Subcutaneous adipose tissue (tissue), 4 donors: Measurements from ENCODE around the gene SAG. TPM values are rescaled to one million over a fixed set of nuclear protein-coding genes. Genes with fewer than 3 reads are reported as not detected.

Source experiments
- total RNA-seq, 4 donors: library from RNA; depleted of rRNA; stranded (reverse); fragments of >200 nt; gene quantifications; one replicate each; pipeline ENCODE4 v1.1.0, GENCODE V29; 2016
- TF ChIP-seq, protein P1 (sequence below): fragments of 450-650 bp; IDR thresholded peaks from one replicate; pipeline ENCODE4 v1.5.1; 2016; ENCODE audit warnings: low read depth, mild to moderate bottlenecking, control low read depth, antibody characterized with exemption, moderate library complexity

Gene SAG
- total RNA-seq, 4 donors from 2014 or later = not detected

DNA sequence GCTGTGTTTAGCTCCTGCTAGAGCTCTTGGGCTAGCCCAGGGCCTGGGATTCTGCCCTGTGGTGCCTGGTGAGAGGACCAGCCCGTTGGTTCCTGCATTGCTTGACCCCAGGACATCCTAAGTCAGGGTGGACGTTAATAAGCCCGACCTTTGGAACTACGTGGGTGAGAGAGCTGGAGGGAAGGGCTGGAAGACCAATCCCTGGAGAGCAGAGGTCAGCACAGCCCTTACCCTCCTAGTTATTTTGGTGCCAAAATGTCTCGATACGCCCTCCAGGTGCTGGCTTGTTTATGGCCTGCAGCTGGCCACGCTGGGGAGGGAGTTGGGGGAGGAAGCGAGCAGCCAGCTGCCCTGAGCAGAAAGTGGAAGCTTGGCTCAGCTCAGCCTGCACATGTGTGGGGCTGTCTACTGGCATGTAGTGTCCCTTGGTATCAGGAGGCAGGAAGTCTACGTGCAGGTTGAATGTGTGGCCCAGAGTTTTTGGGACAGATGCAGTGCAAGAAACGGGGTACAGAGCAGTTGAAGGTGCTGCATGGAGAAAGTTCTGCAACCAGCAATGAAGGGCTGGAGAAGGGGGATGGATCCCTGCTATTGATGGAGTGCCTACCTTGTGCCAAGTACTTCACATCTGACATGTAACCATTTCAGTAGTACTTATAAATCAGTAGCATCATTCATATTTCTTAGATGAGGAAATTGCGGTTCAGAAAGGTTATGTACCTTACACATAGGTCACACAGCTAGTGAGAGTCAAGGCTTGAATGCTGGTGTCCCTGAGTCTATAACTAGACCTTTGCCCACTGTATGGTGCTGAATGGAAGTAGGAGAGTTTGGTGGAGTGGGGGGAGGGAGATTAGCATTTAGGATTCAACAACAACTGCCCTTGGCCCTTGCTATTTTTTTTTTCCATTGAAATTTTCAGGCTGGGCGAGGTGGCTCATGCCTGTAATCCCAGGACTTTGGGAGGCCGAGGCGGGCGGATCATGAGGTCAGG, 41.7 kb downstream of the SAG start:
- TF ChIP-seq, protein P1, sequence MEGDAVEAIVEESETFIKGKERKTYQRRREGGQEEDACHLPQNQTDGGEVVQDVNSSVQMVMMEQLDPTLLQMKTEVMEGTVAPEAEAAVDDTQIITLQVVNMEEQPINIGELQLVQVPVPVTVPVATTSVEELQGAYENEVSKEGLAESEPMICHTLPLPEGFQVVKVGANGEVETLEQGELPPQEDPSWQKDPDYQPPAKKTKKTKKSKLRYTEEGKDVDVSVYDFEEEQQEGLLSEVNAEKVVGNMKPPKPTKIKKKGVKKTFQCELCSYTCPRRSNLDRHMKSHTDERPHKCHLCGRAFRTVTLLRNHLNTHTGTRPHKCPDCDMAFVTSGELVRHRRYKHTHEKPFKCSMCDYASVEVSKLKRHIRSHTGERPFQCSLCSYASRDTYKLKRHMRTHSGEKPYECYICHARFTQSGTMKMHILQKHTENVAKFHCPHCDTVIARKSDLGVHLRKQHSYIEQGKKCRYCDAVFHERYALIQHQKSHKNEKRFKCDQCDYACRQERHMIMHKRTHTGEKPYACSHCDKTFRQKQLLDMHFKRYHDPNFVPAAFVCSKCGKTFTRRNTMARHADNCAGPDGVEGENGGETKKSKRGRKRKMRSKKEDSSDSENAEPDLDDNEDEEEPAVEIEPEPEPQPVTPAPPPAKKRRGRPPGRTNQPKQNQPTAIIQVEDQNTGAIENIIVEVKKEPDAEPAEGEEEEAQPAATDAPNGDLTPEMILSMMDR = no peak

DNA sequence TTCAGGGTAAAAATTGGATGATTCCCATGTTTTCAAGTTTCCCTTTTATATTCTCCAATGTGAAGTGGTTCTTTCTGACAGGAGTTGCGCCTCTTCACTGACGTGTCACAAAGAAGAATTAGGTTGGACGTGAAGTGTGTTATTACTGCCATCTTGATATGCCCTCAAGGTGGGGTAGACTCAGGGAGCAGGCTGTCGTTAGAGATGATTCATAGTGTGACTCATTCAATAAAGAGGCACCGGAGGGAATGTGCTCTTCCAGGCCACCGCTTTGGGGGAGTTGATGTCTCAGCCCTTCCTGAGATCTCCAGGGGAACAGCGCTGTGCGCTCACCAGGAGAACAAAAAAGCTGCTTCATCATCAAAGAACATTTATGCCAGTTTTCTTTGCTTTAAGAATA, 43.1 kb downstream of the SAG start:
- TF ChIP-seq, protein P1 = no peak

DNA sequence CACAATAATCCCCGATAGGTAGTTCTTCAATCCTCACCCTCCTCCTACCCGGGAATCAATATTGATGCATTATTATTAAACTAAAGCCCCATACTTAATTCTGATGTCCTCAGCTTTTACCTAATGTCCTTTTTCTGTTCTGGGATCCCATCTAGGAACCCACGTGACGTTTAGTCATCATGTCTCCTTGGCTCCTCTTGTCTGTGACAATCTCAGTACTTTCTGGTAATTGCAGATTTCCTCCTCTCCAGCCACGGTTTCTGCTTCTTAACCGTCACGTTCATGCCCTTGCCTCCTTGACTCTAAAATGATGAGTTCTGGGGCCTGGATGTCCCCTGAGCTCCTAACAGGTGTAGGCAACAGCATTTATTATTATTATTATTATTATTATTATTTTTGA, 43.8 kb downstream of the SAG start:
- TF ChIP-seq, protein P1 = no peak

DNA sequence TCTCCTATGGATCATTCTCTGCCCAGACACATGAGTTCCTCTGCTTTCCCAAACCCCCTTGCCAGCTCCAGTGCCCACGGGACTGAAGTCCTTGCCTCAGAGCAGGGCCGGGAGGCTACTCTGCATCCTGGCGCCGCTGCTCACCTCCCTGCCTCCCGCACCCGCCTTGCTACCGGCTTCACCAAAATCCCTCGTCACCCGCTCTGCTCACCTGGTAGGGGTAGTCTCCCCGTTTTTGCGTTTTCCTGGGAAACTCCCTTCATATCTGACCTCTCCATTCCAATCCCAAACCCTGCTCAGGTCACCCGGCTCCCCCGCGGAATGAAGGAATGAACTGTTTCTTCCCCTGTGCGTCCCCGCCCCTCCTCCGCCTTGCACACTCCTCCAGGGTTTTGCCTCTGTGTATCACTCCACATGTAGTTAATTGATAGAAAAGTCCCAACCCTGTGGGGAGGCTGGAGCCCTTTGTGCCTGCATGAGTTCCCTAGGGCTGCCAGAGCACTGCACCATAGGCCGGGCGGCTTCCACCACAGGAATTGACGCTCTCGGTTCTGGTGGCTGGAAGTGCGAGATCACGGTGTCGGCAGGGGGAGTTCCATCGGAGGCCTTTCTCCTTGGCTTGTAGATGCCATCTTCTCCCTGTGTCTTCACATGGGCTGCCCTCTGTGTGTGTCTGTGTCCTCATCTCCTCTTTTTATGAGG, 44.7 kb downstream of the SAG start:
- TF ChIP-seq, protein P1 = no peak

DNA sequence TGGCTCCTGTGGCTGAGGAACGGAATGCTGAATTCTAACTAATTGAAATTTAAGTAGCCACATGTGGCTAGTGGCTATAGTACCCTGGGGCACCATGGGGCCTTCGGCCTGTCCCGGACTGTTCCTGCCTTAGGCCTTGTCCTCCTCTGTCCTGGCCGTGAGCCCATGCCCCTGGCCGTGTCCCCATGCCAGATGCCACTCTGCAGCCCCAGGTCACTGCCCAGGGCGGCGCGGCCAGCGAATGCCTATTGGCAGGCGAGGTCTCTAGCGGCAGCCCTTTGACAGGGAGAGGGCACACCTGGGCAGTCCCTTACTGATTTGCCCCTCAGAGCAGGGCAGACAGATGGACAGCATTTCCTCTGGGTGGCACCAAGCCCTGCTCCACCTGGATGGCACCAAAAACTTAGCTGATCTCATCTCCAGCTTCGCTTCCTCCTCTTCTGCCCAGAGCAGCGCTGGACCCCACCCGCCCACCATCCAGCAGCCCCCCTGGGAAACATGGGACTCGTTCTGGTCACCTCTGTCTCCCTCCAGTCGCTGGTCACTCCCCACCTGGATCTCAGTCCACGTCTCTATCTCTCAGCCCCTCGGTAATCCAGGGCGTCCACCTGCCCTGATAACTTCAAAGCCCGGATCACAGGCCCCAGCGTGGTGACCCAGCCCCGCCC, 45.6 kb downstream of the SAG start:
- TF ChIP-seq, protein P1 = no peak

DNA sequence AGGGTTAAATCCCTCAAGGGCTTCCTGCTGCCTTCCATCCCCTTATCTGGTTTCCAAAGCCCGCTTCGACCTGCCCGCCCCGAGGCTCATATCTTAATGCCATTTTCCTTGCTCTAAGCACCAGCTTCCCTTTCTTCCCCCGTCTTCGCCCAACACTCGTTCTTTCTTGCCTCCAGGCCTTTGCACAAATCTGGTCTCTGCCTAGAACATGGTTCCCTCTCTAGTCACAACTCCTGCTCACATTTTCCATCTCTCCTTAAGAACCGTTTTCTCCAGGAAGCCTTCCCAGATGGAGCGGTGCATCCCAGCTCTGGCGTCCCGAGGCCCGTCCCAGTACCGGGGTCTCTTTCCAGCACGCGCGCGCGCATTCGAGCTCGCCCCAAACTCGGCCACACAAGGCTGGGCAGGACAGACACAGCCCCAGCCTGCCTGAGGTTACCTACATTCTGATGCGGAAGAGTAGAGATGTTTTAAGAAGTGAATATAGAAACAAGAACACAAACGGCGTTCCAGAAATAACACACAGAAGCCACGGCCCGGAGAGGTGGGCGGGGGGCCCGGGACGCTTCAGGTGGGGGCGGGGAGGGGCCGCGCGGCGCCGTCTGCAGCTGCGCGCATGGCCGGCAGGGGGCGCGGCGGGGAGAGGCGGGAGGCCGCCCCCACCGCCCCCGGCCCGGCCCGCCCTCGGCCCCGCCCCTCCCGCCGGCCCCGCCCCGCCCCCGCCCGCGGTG, 46.3 kb downstream of the SAG start, which contains the start of gene DGKD:
DGKD (plus strand) TSS at position 726 of the 731 bp plus-strand sequence. CDS start 25 bp downstream, outside the sequence.
- TF ChIP-seq, protein P1 = no peak
